ENCODE results near the gene MTA1. TPM values are rescaled to one million over a fixed set of nuclear protein-coding genes. Genes with fewer than 3 reads are reported as not detected.
A peak's percentile ranks its signal among the peaks of the same experiment; 100 is the strongest.

MTA1 gene
- polyA plus RNA-seq, 4 donors = 28.4 to 98.9 (median 51.9) TPM

GRCh38 chr14:105477660-105478397 is 58.2 kb downstream of the MTA1 start:
- H3K36me3 ChIP-seq (ENCODE audit: control insufficient read depth in 3 of 3, insufficient read depth in 2 of 3, low read depth in 1 of 3, low read length in 3 of 3) = peaks cover 0 to 8% (median 0%) of the 10 kb centered on the region in 3 donors
- H3K4me1 ChIP-seq (ENCODE audit: control insufficient read depth in 3 of 3, insufficient read depth in 2 of 3, low read depth in 1 of 3, low read length in 2 of 3) = peaks cover 2 to 57% (median 5%) of the 10 kb centered on the region in 3 donors
- WGBS, 3 donors = 6 to 34% (median 13%) methylated on average over 12 to 56 of the region's 56 CpGs
- DNase-seq (peak in 1 of 2 donors; percentile 33), FAIRE-seq (no peak)
- H3K4me3 ChIP-seq (ENCODE audit: low read depth in 1 of 3, low read length in 3 of 3) = no peak overlapping the region
- peaks cover 3 to 30% (median 10%) of the 10 kb centered on the region in 3 donors for H3K27me3 ChIP-seq (ENCODE audit: control insufficient read depth in 3 of 3, insufficient read depth in 3 of 3, low read length in 3 of 3)
- H3K9me3 ChIP-seq (ENCODE audit: control insufficient read depth in 2 of 2, insufficient read depth in 1 of 2, low read depth in 1 of 2, low read length in 1 of 2) = no peaks in the 10 kb centered on the region
- H3K27ac ChIP-seq (ENCODE audit: low read depth in 1 of 3, low read length in 2 of 3) = no peak overlapping the region

- Histone ChIP-seq H3K4me1 (ENCODE audit: control insufficient read depth in 3 of 3, insufficient read depth in 2 of 3, low read depth in 1 of 3, low read length in 2 of 3) (peaks cover 2 to 59% (median 7%) of the 10 kb centered on the region in 3 donors), H3K36me3 (ENCODE audit: control insufficient read depth in 3 of 3, insufficient read depth in 2 of 3, low read depth in 1 of 3, low read length in 3 of 3) (peaks cover 0 to 8% (median 0%) of the 10 kb centered on the region in 3 donors), H3K4me3 (ENCODE audit: low read depth in 1 of 3, low read length in 3 of 3) (no peak overlapping the region), H3K27ac (ENCODE audit: low read depth in 1 of 3, low read length in 2 of 3) (no peak overlapping the region), H3K27me3 (ENCODE audit: control insufficient read depth in 3 of 3, insufficient read depth in 3 of 3, low read length in 3 of 3) (peaks cover 3 to 30% (median 10%) of the 10 kb centered on the region in 3 donors), H3K9me3 (ENCODE audit: control insufficient read depth in 2 of 2, insufficient read depth in 1 of 2, low read depth in 1 of 2, low read length in 1 of 2) (no peaks in the 10 kb centered on the region)
- DNase-seq (peak in 1 of 2 donors; percentile 33), FAIRE-seq (no peak)
- WGBS, 3 donors = 19 to 49% (median 33%) methylated on average over 42 to 81 of the region's 81 CpGs
Observed at GRCh38 chr14:105478398-105479251, 59.0 kb downstream of the MTA1 start.

- no peak for FAIRE-seq
- Histone ChIP-seq H3K27ac (ENCODE audit: low read depth in 1 of 3, low read length in 2 of 3) (no peak overlapping the region), H3K27me3 (ENCODE audit: control insufficient read depth in 3 of 3, insufficient read depth in 3 of 3, low read length in 3 of 3) (peaks cover 3 to 30% (median 10%) of the 10 kb centered on the region in 3 donors), H3K4me3 (ENCODE audit: low read depth in 1 of 3, low read length in 3 of 3) (no peak overlapping the region), H3K9me3 (ENCODE audit: control insufficient read depth in 2 of 2, insufficient read depth in 1 of 2, low read depth in 1 of 2, low read length in 1 of 2) (no peaks in the 10 kb centered on the region), H3K36me3 (ENCODE audit: control insufficient read depth in 3 of 3, insufficient read depth in 2 of 3, low read depth in 1 of 3, low read length in 3 of 3) (peaks cover 0 to 8% (median 0%) of the 10 kb centered on the region in 3 donors), H3K4me1 (ENCODE audit: control insufficient read depth in 3 of 3, insufficient read depth in 2 of 3, low read depth in 1 of 3, low read length in 2 of 3) (peaks cover 2 to 58% (median 7%) of the 10 kb centered on the region in 3 donors)
- peak in 1 of 2 donors; percentile 16 for DNase-seq
- 30 to 57% (median 39%) methylated on average over 33 to 34 of the region's 34 CpGs for WGBS, 3 donors
Observed at GRCh38 chr14:105479431-105480158, 60.0 kb downstream of the MTA1 start.

GRCh38 chr14:105480199-105480746 is 60.6 kb downstream of the MTA1 start:
- Histone ChIP-seq H3K9me3 (ENCODE audit: control insufficient read depth in 2 of 2, insufficient read depth in 1 of 2, low read depth in 1 of 2, low read length in 1 of 2) (no peaks in the 10 kb centered on the region), H3K4me3 (ENCODE audit: low read depth in 1 of 3, low read length in 3 of 3) (no peak overlapping the region), H3K36me3 (ENCODE audit: control insufficient read depth in 3 of 3, insufficient read depth in 2 of 3, low read depth in 1 of 3, low read length in 3 of 3) (peaks cover 0 to 8% (median 0%) of the 10 kb centered on the region in 3 donors), H3K27ac (ENCODE audit: low read depth in 1 of 3, low read length in 2 of 3) (peak overlapping the region in 2 of 3 donors; percentile 95 to 98), H3K27me3 (ENCODE audit: control insufficient read depth in 3 of 3, insufficient read depth in 3 of 3, low read length in 3 of 3) (peaks cover 3 to 28% (median 10%) of the 10 kb centered on the region in 3 donors), H3K4me1 (ENCODE audit: control insufficient read depth in 3 of 3, insufficient read depth in 2 of 3, low read depth in 1 of 3, low read length in 2 of 3) (peaks cover 2 to 62% (median 7%) of the 10 kb centered on the region in 3 donors)
- DNase-seq (peak in 1 of 2 donors; percentile 11), FAIRE-seq (no peak)
- 47 to 56% (median 49%) methylated on average over 15 of the region's 15 CpGs for WGBS, 3 donors

GRCh38 chr14:105480807-105481801 is 61.5 kb downstream of the MTA1 start:
- no peaks in the 10 kb centered on the region for H3K9me3 ChIP-seq (ENCODE audit: control insufficient read depth in 2 of 2, insufficient read depth in 1 of 2, low read depth in 1 of 2, low read length in 1 of 2)
- 1 to 2% (median 2%) methylated on average over 35 of the region's 35 CpGs for WGBS, 3 donors
- peak; percentile 86 to 95 for DNase-seq
- peak overlapping the region; percentile 11 to 41 (median 19) for H3K4me3 ChIP-seq (ENCODE audit: low read depth in 1 of 3, low read length in 3 of 3)
- no peak for FAIRE-seq
- H3K4me1 ChIP-seq (ENCODE audit: control insufficient read depth in 3 of 3, insufficient read depth in 2 of 3, low read depth in 1 of 3, low read length in 2 of 3) = peaks cover 2 to 63% (median 7%) of the 10 kb centered on the region in 3 donors
- H3K27ac ChIP-seq (ENCODE audit: low read depth in 1 of 3, low read length in 2 of 3) = peak overlapping the region; percentile 61 to 98 (median 95)
- peaks cover 0 to 23% (median 4%) of the 10 kb centered on the region in 3 donors for H3K27me3 ChIP-seq (ENCODE audit: control insufficient read depth in 3 of 3, insufficient read depth in 3 of 3, low read length in 3 of 3)
- H3K36me3 ChIP-seq (ENCODE audit: control insufficient read depth in 3 of 3, insufficient read depth in 2 of 3, low read depth in 1 of 3, low read length in 3 of 3) = peaks cover 0 to 8% (median 0%) of the 10 kb centered on the region in 3 donors

GRCh38 chr14:105481886-105482457 is 62.3 kb downstream of the MTA1 start:
- no peaks in the 10 kb centered on the region for H3K9me3 ChIP-seq (ENCODE audit: control insufficient read depth in 2 of 2, insufficient read depth in 1 of 2, low read depth in 1 of 2, low read length in 1 of 2)
- peak; percentile 96 to 99 for DNase-seq
- FAIRE-seq = no peak
- peaks cover 0 to 8% (median 0%) of the 10 kb centered on the region in 3 donors for H3K36me3 ChIP-seq (ENCODE audit: control insufficient read depth in 3 of 3, insufficient read depth in 2 of 3, low read depth in 1 of 3, low read length in 3 of 3)
- peaks cover 0 to 29% (median 4%) of the 10 kb centered on the region in 3 donors for H3K27me3 ChIP-seq (ENCODE audit: control insufficient read depth in 3 of 3, insufficient read depth in 3 of 3, low read length in 3 of 3)
- peak overlapping the region; percentile 64 to 98 (median 95) for H3K27ac ChIP-seq (ENCODE audit: low read depth in 1 of 3, low read length in 2 of 3)
- H3K4me1 ChIP-seq (ENCODE audit: control insufficient read depth in 3 of 3, insufficient read depth in 2 of 3, low read depth in 1 of 3, low read length in 2 of 3) = peaks cover 2 to 63% (median 7%) of the 10 kb centered on the region in 3 donors
- WGBS, 3 donors = 0 to 2% (median 1%) methylated on average over 18 of the region's 18 CpGs
- no peak overlapping the region for H3K4me3 ChIP-seq (ENCODE audit: low read depth in 1 of 3, low read length in 3 of 3)
